GM12878 (cell line): ENCODE results near the gene KRTAP10-11. TPM values are rescaled to one million over a fixed set of nuclear protein-coding genes. Genes with fewer than 3 reads are reported as not detected.

Experiments
- ATAC-seq: fragments of 200-7000 bp; cut with Tn5 transposase; 3 replicates; pipeline ENCODE4 v1.9.1; 2020; ENCODE audit warnings: mild to moderate bottlenecking, moderate library complexity
- BruUV-seq: library from RNA; stranded (reverse); fragments of 400-500 nt; replicated peaks from 2 replicates; lab custom pipeline; 2021; lab: Mats Ljungman, UMichigan
- CTCF ChIA-PET: fragments of 300-600 bp; sonication (Branson Sonifier 250); formaldehyde crosslinking; extraction: SDS; loops from one replicate; lab custom pipeline; 2021; ENCODE audit warnings: inconsistent platforms; lab: Yijun Ruan, JAX
- POLR2A ChIA-PET: fragments of 350-600 bp; formaldehyde crosslinking; extraction: SDS; loops from one replicate; lab custom pipeline; 2021; ENCODE audit warnings: inconsistent platforms; lab: Charles Lee
- RAD21 ChIA-PET: fragments of 300-600 bp; sonication (Branson Sonifier 250); formaldehyde crosslinking; loops from one replicate; lab custom pipeline; 2023; ENCODE audit warnings: antibody characterized with exemption; ENCODE audit not compliant: unreplicated experiment; lab: Charles Lee
- SMC1A ChIA-PET: fragments of 300-600 bp; sonication (Branson Sonifier 250); formaldehyde crosslinking; loops from one replicate; lab custom pipeline; 2023; ENCODE audit not compliant: unreplicated experiment, uncharacterized antibody; lab: Charles Lee
- DNase-seq: peaks from one replicate; pipeline ENCODE4 v3.0.0-alpha.2; 2011; ENCODE audit warnings: low read depth, low spot score
- FAIRE-seq: peaks from 3 replicates; lab custom pipeline; 2011; peaks lifted over from hg19 to GRCh38; lab: Jason Lieb, UNC
- H2AFZ ChIP-seq: 2 replicates; pipeline ENCODE4 v1.6.0; 2011; ENCODE audit warnings: low read depth, low read length, control low read depth; ENCODE audit not compliant: control insufficient read depth
- H3K27ac ChIP-seq: 2 replicates; pipeline ENCODE4 v1.5.1; 2011; ENCODE audit warnings: control low read depth; ENCODE audit not compliant: control insufficient read depth, insufficient read depth
- H3K27me3 ChIP-seq, 2 experiments: replicated peaks in 1 of 2; 2 replicates each; pipeline versions ENCODE4 v1.6.0 to v1.6.1; 2011; ENCODE audit warnings: low read length in 1 of 2; ENCODE audit not compliant: control insufficient read depth in 2 of 2, insufficient read depth in 2 of 2
- H3K36me3 ChIP-seq, 2 experiments: 2 replicates each; pipeline ENCODE4 v1.5.1; 2011; ENCODE audit warnings: low read length in 1 of 2; ENCODE audit not compliant: control insufficient read depth in 2 of 2, insufficient read depth in 2 of 2
- H3K4me1 ChIP-seq: 2 replicates; pipeline ENCODE4 v1.6.1; 2011; ENCODE audit warnings: mild to moderate bottlenecking, low read length, moderate library complexity, mixed read lengths; ENCODE audit not compliant: control insufficient read depth, insufficient read depth
- H3K4me2 ChIP-seq: 2 replicates; pipeline ENCODE4 v1.6.0; 2011; ENCODE audit warnings: control low read depth; ENCODE audit not compliant: control insufficient read depth, insufficient read depth
- H3K4me3 ChIP-seq: fragments of 200-600 bp; sonication (generic); 2 replicates; pipeline ENCODE4 v1.5.1; 2016
- H3K79me2 ChIP-seq: 2 replicates; pipeline ENCODE4 v1.6.0; 2011; ENCODE audit warnings: low read length; ENCODE audit not compliant: control insufficient read depth, insufficient read depth
- H3K9ac ChIP-seq: 2 replicates; pipeline ENCODE4 v1.8.0; 2011; ENCODE audit warnings: low read length, control low read depth, mixed read lengths; ENCODE audit not compliant: control insufficient read depth, insufficient read depth
- H3K9me3 ChIP-seq: replicated peaks from 3 replicates; pipeline ENCODE4 v1.5.1; 2011; ENCODE audit warnings: mild to moderate bottlenecking, low read length; ENCODE audit not compliant: control insufficient read depth, insufficient read depth
- H4K20me1 ChIP-seq: 2 replicates; pipeline ENCODE4 v1.6.0; 2011; ENCODE audit not compliant: control insufficient read depth, insufficient read depth
- NR2F1 ChIP-seq: fragments of 450-650 bp; conservative IDR thresholded peaks from 2 replicates; pipeline ENCODE4 v1.6.1; 2017; ENCODE audit warnings: mild to moderate bottlenecking
- RB1 ChIP-seq: fragments of 450-650 bp; formaldehyde crosslinking; IDR thresholded peaks from 2 replicates; pipeline ENCODE4 v1.6.1; 2017; ENCODE audit warnings: mild to moderate bottlenecking, borderline replicate concordance
- RELA ChIP-seq: fragments of 450-650 bp; IDR thresholded peaks from 2 replicates; pipeline ENCODE4 v1.8.0; 2014; ENCODE audit warnings: borderline replicate concordance; ENCODE audit not compliant: partially characterized antibody
- RUNX3 ChIP-seq: IDR thresholded peaks from 2 replicates; pipeline ENCODE4 v1.6.1; 2012; ENCODE audit warnings: low read length, inconsistent platforms
- SIN3A ChIP-seq: IDR thresholded peaks from 2 replicates; pipeline ENCODE4 v1.6.1; 2012; ENCODE audit warnings: low read depth, low read length, improper control_type of control experiment
- SMAD5 ChIP-seq: IDR thresholded peaks from 2 replicates; pipeline ENCODE4 v1.6.1; 2016; ENCODE audit warnings: antibody characterized with exemption, low read depth
- WGBS: methylation state at CpG from one replicate; pipeline ENCODE4 v1.1.6; 2016; ENCODE audit warnings: low lambda C conversion rate; ENCODE audit not compliant: insufficient replicate concordance, insufficient coverage; ENCODE audit errors: missing lambda C conversion rate; 5-methylcytosine and 5-hydroxymethylcytosine counted together
- in situ Hi-C: fragments of 300-500 bp; cut with MboI; formaldehyde crosslinking; loops from 9 replicates; pipeline ENCODE4 v1.14.3; 2018; ENCODE audit warnings: mixed read lengths
- intact Hi-C: fragments of 100-400 bp; cut with micrococcal nuclease; formaldehyde crosslinking; loops from one replicate; pipeline ENCODE4 v1.14.2; 2022; ENCODE audit not compliant: unreplicated experiment
- polyA plus RNA-seq, 11 experiments: library from polyadenylated mRNA; depleted of rRNA in 4 of 11; unstranded in 6 of 11; stranded (reverse) in 5 of 11; fragments of >200 nt; fragmentation: Nextera tagmentation in 4 of 11; fragmentation: Illumina TruSeq in 1 of 11; extraction: Ambion mirVana in 4 of 11; extraction: Trizol in 1 of 11; gene quantifications; 1 replicate in 1 of 11; 2 replicates in 10 of 11; pipeline versions ENCODE4 v1.2.1 to v1.2.3, GENCODE V29; 2011 to 2016; ENCODE audit warnings: inconsistent platforms in 2 of 11, missing spikeins in 2 of 11, low read depth in 1 of 11
- total RNA-seq, 4 experiments: library from RNA; depleted of rRNA in 3 of 4; stranded (reverse); fragments of >200 nt in 3 of 4; fragmentation: Illumina TruSeq in 1 of 4; extraction: Trizol in 1 of 4; gene quantifications; 2 replicates each; pipeline versions ENCODE4 v1.2.1 to v1.2.3, GENCODE V29; 2013 to 2021
- TF ChIP-seq, protein P1 (sequence below): fragments of 450-650 bp; formaldehyde crosslinking; IDR thresholded peaks from 2 replicates; pipeline ENCODE4 v1.4.0; 2022; ENCODE audit warnings: mild to moderate bottlenecking, moderate library complexity
- TF ChIP-seq, protein P2 (sequence below): IDR thresholded peaks from 2 replicates; pipeline ENCODE4 v1.6.1; 2012; ENCODE audit warnings: mild to moderate bottlenecking, low read depth, low read length
- TF ChIP-seq, protein P3 (sequence below): fragments of 150-350 bp; IDR thresholded peaks from 2 replicates; pipeline ENCODE4 v1.6.1; 2014; ENCODE audit warnings: mild to moderate bottlenecking, low read depth, low read length

KRTAP10-11 gene
- total and polyA plus RNA-seq, 10 of the 15 experiments (the other 5 are each of a cell fraction or from before 2014, with no cell fraction given): not detected

DNA sequence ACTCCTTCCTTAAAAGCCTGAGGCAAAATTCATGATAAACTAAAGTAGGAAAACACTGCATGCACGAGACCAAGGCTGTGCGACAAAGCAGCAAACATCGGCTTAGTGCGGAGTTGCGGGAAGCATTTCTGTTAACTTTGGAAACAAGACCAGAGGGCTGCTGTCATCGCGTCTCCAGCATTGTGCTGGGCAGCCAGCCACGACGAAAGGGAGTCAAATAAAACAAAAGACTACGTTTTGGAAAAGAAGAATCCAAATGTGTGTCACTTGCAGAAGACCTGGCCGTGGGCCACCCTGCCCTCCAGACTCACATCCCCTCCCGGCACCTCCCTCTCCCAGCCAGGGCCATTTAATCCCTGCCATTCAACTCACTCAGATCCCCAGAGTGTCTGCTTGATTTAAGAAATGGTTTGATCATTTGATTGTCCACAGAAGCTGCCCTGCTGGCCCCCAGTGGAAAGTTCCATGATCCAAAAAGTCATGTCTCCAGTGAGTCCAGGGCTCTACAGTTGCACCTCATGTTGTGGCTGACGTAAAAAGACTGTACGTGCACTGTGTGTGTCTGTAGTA lies 2.4 kb upstream of the KRTAP10-11 start (continued):
- TF ChIP-seq, protein P1, sequence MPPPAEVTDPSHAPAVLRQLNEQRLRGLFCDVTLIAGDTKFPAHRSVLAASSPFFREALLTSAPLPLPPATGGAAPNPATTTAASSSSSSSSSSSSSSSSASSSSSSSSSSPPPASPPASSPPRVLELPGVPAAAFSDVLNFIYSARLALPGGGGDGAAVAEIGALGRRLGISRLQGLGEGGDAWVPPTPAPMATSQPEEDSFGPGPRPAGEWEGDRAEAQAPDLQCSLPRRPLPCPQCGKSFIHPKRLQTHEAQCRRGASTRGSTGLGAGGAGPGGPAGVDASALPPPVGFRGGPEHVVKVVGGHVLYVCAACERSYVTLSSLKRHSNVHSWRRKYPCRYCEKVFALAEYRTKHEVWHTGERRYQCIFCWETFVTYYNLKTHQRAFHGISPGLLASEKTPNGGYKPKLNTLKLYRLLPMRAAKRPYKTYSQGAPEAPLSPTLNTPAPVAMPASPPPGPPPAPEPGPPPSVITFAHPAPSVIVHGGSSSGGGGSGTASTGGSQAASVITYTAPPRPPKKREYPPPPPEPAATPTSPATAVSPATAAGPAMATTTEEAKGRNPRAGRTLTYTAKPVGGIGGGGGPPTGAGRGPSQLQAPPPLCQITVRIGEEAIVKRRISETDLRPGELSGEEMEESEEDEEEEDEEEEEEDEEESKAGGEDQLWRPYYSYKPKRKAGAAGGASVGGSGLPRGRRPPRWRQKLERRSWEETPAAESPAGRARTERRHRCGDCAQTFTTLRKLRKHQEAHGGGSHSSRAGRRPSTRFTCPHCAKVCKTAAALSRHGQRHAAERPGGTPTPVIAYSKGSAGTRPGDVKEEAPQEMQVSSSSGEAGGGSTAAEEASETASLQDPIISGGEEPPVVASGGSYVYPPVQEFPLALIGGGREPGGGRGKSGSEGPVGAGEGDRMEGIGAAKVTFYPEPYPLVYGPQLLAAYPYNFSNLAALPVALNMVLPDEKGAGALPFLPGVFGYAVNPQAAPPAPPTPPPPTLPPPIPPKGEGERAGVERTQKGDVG (CRISPR knock-in tag): no peak
- TF ChIP-seq NR2F1: no peak
- no peak for TF ChIP-seq RB1
- TF ChIP-seq SIN3A: no peak
- TF ChIP-seq RELA: no peak
- TF ChIP-seq, all 136 proteins: peak for 0

DNA sequence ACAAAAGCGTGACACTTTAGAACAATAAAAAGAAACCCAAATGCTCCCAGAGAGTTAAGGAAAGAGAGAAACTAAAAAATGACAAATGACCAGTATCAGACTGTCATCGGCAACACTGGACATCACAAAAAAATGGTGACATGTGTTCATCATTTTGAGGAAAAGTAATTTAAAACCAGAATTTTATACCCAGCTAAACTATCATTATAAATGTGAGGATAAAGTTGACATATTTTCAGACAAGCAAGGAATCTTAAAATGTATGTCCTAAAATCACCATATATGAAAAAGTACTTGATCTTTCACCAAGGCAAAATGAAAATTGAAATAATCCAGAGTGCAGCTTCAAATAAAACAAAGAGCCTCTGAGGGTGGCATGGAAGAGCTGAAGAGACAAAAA lies 1.3 kb upstream of the KRTAP10-11 start:
- FAIRE-seq: no peak

More for the DNA sequence above, 1.3 kb upstream of the KRTAP10-11 start:
- Histone ChIP-seq H3K9ac (no peak overlapping the region), H3K4me2 (no peak overlapping the region), H3K4me1 (no peaks in the 10 kb centered on the region), H4K20me1 (no peaks in the 10 kb centered on the region), H3K27me3 (no peaks in the 10 kb centered on the region)
- BruUV-seq: no TSS peak
- in situ Hi-C loops: no loop called here
- WGBS: 31% methylated on average over 2 of the region's 2 CpGs
- ATAC-seq: no peak
- TF ChIP-seq, protein P2, sequence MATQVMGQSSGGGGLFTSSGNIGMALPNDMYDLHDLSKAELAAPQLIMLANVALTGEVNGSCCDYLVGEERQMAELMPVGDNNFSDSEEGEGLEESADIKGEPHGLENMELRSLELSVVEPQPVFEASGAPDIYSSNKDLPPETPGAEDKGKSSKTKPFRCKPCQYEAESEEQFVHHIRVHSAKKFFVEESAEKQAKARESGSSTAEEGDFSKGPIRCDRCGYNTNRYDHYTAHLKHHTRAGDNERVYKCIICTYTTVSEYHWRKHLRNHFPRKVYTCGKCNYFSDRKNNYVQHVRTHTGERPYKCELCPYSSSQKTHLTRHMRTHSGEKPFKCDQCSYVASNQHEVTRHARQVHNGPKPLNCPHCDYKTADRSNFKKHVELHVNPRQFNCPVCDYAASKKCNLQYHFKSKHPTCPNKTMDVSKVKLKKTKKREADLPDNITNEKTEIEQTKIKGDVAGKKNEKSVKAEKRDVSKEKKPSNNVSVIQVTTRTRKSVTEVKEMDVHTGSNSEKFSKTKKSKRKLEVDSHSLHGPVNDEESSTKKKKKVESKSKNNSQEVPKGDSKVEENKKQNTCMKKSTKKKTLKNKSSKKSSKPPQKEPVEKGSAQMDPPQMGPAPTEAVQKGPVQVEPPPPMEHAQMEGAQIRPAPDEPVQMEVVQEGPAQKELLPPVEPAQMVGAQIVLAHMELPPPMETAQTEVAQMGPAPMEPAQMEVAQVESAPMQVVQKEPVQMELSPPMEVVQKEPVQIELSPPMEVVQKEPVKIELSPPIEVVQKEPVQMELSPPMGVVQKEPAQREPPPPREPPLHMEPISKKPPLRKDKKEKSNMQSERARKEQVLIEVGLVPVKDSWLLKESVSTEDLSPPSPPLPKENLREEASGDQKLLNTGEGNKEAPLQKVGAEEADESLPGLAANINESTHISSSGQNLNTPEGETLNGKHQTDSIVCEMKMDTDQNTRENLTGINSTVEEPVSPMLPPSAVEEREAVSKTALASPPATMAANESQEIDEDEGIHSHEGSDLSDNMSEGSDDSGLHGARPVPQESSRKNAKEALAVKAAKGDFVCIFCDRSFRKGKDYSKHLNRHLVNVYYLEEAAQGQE: no peak
- TF ChIP-seq SMAD5 (no peak), RUNX3 (no peak)
- TF ChIP-seq, protein P3, sequence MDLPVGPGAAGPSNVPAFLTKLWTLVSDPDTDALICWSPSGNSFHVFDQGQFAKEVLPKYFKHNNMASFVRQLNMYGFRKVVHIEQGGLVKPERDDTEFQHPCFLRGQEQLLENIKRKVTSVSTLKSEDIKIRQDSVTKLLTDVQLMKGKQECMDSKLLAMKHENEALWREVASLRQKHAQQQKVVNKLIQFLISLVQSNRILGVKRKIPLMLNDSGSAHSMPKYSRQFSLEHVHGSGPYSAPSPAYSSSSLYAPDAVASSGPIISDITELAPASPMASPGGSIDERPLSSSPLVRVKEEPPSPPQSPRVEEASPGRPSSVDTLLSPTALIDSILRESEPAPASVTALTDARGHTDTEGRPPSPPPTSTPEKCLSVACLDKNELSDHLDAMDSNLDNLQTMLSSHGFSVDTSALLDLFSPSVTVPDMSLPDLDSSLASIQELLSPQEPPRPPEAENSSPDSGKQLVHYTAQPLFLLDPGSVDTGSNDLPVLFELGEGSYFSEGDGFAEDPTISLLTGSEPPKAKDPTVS: no peak
- TF ChIP-seq, all 136 proteins: peak for 0
- Histone ChIP-seq H3K79me2 (no peaks in the 10 kb centered on the region), H3K27ac (no peak overlapping the region), H3K9me3 (peaks cover 1% of the 10 kb centered on the region; the same call in 1 of the 3 replicates), H3K36me3 (no peaks in the 10 kb centered on the region), H2AFZ (no peak overlapping the region), H3K4me3 (no peak overlapping the region)
- no peak for DNase-seq
- POLR2A ChIA-PET: interaction anchor here (0.7 kb wide), 1 partner anchor 613 kb away, joined by 5 read pairs; no protein-coding TSS in a partner anchor
- RAD21 ChIA-PET: no interaction called here
- SMC1A ChIA-PET: no interaction called here
- CTCF ChIA-PET: no interaction called here
- intact Hi-C loops: no loop called here
